ENCODE results near the gene BTBD2.

The BTBD2 gene

GRCh38 chr19:1985588-1986356, 29.7 kb downstream of the BTBD2 start:
- no peak for DNase-seq (ENCODE audit: low read depth)

DNA sequence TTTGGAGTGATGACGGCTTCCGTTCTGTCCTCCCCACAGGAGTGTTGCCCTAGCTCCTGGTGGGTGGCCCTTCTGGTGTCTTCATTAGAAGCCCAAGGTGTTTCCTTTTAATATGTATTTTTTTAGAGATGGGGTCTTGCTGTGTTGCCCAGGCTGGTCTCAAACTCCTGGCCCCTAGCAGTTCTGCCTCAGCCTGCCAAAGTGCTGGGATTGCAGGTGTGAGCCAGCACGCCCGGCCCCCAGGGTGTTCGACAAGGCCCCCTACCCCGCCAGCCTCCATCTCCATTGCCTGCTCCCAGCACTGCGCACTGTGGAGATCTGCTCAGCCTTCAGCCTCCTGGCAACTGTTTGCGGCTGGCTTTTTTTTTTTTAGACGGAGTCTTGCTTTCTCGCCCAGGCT, 31.2 kb downstream of the BTBD2 start:
- DNase-seq (ENCODE audit: low read depth): no peak

GRCh38 chr19:1981253-1981652, 34.3 kb downstream of the BTBD2 start:
- DNase-seq (ENCODE audit: low read depth): no peak

- no peak for DNase-seq (ENCODE audit: low read depth)
Observed at GRCh38 chr19:1980809-1981181, 34.7 kb downstream of the BTBD2 start.

DNA sequence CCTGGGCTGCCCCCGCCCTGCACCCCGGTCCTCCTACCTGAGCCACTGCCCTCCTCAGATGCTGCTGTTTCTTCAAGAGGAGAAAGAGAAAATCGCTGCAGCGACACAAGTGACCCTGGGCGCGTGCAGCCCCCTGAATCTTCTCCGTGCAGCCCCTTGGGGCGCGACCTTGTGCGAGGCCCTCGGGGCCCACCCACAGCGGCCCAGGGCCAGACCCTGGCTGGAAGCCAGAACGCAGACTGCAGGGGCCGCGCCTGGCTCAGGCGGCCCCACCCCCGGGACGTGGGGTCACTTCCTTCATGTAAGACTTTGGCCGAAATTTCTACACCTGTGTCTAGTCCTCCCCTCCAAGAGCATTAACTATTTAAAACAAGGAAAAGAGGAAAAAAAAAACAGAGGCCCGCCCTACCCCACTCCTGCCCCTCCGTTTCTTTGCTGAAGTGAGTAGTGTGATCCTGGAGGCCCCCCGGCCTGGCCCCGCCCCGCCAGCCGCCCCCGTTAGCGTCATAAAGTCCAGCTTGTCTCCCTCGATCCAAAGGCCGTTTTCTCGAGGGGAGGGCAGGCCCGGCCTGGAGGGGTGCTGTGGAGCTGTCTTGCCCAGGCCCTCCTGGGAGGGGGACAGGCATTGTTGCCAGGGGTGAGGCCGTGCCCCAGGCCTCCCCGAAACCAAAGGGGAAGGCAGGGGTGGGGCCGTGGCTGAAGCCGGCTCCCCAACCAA, 35.3 kb downstream of the BTBD2 start:
- no peak for DNase-seq (ENCODE audit: low read depth)

GRCh38 chr19:1979642-1980041, 35.9 kb downstream of the BTBD2 start:
- no peak for DNase-seq (ENCODE audit: low read depth)

DNA sequence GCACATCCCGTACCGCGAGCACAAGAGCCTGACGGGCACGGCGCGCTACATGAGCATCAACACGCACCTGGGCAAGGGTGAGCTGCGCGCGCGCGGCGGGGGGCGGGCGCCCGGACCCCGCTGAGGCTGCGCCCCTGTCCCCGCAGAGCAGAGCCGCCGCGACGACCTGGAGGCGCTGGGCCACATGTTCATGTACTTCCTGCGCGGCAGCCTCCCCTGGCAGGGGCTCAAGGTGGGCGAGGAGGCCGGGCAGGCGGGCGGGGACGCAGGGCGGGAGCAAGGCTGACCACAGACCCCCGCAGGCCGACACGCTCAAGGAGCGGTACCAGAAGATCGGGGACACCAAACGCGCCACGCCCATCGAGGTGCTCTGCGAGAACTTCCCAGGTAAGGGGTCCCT, 36.5 kb downstream of the BTBD2 start:
- DNase-seq (ENCODE audit: low read depth): no peak

DNA sequence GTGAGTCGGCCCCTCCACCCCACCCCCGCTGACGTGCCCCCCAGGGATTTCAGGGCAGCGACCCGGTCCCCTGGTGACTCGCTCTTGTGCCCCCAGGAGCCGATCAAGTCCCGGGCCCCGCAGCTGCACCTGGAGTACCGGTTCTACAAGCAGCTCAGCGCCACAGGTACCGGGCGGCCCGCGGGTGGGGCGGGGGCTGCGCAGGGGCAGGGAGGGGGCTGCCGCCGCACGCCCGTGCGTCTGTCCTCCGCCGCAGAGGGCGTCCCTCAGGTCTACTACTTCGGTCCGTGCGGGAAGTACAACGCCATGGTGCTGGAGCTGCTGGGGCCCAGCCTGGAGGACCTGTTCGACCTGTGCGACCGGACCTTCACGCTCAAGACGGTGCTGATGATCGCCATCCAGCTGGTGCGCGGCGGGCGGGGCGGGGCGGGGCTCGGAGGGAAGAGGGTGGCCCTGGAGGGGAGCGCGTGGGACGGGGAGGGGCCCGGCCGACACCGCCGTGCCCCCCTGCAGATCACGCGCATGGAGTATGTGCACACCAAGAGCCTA, 37.1 kb downstream of the BTBD2 start:
- DNase-seq (ENCODE audit: low read depth): no peak

DNA sequence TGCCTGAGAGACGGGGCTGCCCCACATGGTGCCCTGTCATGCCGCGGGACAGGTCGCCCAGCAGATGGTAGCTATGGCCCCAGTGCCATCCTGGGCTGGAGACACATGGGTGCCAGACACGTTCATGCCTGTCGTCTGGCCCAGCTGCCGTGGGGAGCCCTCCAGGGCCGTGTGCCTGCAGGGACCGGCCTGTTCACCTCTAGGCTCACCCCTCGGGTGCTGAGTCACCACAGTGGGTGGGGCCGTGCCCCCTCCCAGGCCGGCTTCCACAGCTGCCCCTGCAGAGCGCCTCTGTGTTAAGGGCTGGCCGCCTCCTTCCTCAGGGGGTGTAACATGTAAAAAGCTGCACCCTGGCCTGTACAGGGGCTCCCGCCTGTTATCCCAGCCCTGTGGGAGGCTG, 38.4 kb downstream of the BTBD2 start:
- DNase-seq (ENCODE audit: low read depth): no peak

DNA sequence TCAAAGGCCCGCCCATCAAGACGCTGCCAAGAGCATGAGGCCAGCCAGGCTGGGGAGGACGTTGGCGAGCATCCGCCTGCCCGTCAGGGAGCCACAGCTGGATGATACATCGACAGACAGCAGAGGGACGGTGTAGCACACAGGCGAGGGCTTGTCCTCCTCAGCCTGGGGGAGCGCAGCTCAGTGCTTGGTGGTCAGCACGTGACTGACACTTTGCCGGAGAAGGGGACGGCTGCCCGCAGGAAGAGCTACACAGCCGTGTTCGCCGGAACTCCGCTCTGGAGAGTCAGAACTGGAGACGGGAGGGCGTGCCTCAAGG, 40.4 kb downstream of the BTBD2 start:
- DNase-seq (ENCODE audit: low read depth): no peak

DNA sequence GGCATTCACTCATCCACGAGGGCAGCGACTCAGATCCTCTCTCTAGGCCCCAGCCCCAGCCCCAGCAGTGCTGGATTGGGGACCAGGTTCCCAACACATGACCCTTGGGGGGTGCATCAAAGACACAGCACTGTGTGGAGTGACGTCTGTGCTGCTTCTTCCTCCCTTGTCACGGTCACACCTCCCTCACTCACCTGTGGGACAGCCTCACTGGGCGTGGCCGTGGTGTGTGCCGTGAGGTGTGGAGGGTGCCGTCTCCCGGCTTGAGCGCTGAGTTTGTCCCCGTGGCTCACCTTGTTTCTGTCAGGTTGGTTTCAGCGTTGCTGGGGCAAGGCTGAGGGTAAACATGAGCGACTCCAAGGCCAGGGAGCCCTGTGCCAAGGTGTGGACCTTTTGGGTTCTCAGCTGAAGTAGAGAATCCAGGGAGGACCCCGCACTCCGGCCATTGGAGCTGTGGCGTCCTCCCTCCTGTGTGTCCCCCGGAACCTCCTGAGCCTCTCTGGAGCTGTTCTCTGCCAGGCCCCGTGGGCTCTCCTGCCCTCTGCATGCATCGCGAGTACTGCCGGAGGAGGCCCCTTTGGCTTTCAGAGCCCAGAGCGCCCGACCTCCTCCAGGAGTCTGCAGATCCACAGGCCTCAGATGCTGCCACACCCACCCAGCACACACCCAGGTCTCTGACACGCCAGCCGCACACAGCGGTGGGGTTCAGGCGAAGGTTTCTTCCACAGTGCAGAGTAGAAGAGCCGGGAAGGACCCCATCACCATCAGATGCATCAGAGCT, 40.9 kb downstream of the BTBD2 start:
- DNase-seq (ENCODE audit: low read depth): no peak

DNA sequence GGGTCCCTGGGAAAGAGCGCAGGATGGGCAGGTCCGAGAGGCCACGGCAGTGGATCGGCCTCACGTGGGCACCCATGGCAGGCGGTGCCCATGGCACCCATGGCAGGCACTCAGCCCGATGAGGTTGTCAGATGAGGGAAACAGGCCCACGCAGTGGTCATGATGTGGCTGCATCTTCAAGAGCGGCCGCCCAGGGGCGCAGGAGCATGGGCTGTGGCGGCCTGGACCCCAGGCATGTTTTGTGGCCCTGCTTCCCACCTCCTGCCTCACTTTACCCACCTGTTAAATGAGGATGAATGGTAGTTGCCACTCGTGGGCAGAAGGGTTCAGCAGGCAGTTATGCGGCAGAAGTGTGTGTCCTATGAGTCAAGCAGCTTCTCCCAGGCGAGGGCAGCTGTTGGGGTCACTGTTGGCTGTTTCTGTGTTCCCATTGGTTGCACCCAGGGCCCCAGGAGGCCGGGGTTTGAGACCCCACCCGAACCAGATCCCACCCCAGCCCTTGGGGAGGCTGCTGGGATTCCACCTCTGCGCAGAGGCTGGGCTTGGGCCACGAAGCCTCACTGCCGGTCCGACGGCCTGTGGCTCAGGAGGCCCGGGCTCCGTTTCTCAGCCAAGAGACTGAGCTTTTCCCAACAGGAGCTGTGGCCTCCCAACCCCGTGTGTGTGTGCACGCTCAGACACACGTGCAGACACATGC, 44.6 kb downstream of the BTBD2 start:
- no peak for DNase-seq (ENCODE audit: low read depth)

DNA sequence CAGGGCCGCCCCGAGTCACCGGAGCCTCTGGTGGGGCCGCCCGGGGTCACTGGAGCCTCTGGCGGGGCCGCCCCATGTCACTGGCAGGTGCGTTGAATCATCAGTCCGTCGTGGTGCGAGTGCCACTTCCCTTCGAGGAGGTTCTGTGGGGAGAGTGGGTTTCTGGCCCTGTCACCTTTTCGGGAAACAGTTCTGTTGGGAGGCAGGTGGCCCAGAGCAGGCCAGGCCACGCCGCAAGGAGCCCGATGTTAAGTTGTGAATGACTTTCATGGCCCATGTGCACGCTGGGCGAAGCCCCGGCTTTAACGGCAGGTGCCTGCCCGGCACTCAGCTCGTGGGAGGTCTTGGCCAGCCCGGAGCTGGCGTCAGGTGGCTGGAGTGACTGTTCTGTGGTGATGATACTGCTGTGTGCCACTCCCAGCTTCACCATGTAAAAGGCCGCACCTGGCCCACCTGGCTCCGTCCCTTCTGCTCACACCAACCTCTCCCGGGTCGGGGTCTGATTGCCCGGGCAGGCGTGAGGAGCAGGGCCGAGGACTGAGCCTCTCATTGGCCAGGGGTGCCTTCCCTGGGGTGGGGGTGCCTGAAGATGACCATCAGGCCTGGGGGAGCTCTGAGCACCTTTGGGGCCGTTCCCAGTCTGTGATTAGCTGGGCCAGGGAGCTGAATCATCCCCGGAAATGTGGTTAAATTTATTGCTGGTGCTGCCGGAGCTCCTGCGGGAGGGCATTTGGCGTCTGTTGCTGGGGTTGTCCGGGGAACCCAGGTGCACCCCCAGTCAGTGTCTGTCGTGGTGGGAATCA, 45.3 kb downstream of the BTBD2 start:
- DNase-seq (ENCODE audit: low read depth): no peak

DNA sequence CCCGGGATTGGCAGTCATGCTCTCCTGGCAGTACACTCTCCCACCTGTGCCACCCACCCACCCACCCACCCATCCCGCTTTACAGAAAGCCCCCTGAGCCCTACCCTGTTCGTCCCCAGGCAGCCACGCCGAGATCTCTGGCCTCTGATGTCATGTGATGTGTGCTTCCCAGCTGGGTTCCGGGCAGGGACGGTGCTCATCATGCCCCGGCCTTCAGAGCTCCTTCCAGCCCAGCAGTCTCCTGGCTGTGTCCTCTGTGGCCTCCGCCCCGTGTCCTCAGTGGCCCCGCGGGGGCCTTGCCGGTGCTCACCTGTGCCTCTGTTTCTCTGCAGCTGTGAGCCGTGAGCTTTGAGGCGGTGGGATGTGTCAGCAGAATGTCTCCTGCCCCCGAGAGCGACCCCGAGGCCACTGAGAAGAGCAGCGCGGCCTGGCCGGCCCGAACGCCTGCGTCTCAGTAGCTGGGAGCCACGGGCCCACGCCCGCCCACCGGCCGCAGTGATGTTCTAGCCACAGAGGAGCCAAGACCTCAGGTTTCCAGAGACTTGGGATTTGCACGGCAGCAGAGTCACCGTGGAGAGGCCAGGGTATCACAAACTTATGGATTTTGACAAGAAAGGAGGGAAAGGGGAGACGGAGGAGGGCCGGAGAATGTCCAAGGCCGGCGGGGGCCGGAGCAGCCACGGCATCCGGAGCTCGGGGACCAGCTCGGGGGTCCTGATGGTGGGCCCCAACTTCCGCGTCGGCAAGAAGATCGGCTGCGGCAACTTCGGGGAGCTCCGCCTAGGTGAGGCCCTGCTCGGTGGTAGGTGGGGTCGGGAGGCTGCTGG, 46.1 kb downstream of the BTBD2 start:
- DNase-seq (ENCODE audit: low read depth): no peak

- DNase-seq (ENCODE audit: low read depth): no peak
Observed at GRCh38 chr19:1968279-1969175, 47.0 kb downstream of the BTBD2 start.

GRCh38 chr19:1967087-1967608, 48.4 kb downstream of the BTBD2 start:
- no peak for DNase-seq (ENCODE audit: low read depth)

DNA sequence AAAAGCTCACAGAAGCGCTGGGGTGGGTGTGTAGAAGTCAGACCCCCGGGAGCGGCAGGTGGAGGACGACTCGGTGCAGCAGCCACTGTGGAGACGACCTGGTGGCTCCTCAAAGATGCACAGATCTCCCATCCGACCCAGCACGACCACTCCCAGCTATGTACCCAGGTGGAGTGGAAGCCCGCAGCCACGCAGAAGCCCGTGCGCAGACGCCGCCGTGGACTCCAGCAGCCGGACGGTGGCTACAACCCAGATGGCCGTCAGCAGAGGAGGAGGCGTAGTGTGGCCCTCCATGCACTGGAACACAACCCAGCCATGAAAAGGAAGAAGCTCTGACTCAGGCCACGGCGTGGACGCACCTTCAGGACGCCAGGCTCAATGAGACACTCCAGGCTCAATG, 52.8 kb downstream of the BTBD2 start:
- no peak for DNase-seq (ENCODE audit: low read depth)

DNA sequence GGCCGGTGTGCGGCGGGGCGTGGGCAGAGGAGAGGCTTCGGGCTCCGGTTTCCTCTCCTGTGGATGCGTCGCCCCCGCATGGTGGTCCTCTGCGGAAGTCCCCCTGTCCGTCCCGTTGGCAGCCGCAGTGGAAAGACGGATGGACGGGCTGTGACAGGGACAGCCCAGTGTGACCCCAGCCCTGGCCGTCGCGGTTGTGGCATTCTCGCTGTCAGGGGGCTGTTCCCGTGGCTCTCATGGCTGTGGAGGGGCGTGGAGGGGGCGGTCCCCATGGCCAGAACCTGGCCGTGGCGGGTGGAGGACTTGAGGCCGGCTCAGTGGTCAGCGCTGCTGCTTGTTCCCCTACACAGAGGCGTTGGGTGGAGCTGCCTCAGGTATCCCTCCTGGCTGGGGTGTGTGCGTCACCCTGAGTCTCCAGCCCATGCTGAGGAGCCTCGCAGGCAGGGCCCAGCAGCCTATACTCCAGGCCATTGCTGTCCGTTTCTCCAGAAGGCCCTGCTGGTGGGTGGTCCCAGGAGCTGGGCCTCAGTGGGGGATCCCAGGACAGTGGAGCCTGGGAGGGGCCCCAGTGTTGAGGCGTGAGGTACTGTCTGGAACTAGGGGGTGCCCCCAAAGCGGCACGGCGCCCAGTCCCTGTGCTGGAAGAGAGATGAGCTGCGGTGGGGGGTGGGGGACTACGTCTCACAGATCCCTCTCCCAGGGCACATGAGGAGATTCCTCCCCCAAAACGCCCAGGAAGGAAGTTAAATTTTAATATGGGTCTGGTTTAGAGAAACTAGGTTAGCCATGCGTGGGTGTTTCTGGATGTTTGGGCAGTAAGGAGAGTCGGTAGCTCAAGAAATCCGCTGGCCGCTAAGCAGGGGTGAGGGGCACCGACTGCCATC, 54.3 kb downstream of the BTBD2 start:
- DNase-seq (ENCODE audit: low read depth): no peak
